ENCODE data around the gene TRAPPC6A.

DNA sequence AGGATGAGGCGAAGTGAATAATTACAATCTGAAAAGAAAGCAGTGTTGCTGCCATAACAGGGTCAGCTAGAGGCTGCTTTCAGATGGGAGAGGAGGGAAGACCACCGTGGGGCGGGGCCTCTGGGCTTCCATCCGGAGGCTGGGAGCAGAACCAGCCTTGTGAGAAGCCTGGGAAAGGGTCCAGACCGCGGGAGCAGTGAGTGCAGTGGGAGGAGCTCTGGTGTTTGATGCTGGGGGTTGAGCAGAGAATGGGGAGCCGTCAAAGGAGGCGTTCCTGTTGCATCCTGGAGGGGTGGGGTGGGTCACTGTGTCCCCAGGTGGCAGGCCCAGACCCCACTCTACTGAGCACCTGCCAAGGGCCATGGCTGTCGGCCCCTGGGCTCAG, 35.3 kb downstream of the TRAPPC6A start:
- TF ChIP-seq TAF1 (IDR thresholded peaks at IDR 0.05; ENCODE audit: borderline replicate concordance, low read depth, low read length) (no peak), POLR2A (IDR thresholded peaks at IDR 0.05; ENCODE audit: low read depth, low read length) (no peak), POLR2AphosphoS5 (IDR thresholded peaks at IDR 0.05; ENCODE audit: low read depth, low read length) (no peak)

All from GM12892 (cell line).